GM19239 (cell line): ENCODE results near the gene ITGA11.
A peak's percentile ranks its signal among the peaks of the same experiment; 100 is the strongest.

Experiments
- DNase-seq: peaks from one replicate; pipeline ENCODE4 v3.0.0; 2011; ENCODE audit warnings: low spot score; ENCODE audit not compliant: insufficient read length
- FAIRE-seq: peaks from 2 replicates; lab custom pipeline; 2011; peaks lifted over from hg19 to GRCh38; lab: Jason Lieb, UNC

ITGA11 gene

DNA sequence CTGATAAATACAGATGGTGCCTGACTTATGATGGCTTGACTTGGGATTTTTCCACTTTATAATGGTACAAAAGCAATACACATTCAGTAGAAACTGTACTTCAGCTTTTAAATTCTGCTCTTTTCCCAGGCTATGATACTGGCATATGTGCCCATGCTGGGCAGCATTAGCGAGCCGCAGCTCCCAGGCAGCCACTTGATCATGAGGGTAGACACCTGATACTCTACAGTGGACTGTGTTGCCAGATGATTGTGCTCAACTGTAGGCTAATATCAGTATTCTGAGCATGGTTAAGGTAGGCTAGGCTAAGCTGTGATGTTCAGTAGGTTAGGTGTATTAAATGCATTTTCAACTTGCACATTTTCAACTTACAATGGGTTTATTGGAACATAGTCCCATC lies 172.1 kb downstream of the ITGA11 start:
- DNase-seq: no peak
- FAIRE-seq: no peak

- FAIRE-seq (no peak), DNase-seq (no peak)
Measured at GRCh38 chr15:68258692-68259091, 173.3 kb downstream of the ITGA11 start.

- FAIRE-seq: peak; percentile 77
- no peak for DNase-seq
Measured at GRCh38 chr15:68256675-68257450, 175.1 kb downstream of the ITGA11 start.

- DNase-seq (no peak), FAIRE-seq (peak; percentile 91)
Measured at GRCh38 chr15:68252925-68253534, 178.9 kb downstream of the ITGA11 start.

DNA sequence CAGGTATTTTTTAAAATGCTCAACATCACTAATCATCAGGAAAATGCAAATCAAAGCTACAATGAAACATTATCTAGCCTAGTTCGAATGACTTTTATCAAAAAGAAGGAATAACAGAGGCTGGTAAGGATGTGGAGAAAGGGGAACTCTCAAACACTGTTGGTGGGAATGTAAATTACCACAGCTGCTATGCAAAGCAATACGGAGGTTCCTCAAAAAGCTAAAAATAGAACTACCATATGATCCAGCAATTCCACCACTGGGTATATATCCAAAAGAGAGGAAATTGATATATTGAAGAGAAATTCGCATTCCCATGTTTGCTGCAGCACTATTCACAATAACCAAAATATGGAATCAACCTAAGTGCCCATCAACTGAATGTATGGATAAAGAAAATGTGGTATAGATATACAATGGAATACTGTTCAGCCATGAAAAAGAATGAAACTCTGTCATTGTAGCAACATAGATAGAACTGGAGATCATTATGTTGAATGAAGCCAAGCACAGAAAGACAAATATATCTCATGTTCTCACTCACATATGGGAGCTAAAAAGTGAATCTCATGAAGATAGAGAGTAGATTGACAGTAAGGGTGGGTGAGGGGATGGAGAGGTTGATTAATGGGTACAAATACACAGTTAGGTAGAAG lies 182.8 kb downstream of the ITGA11 start:
- FAIRE-seq (no peak), DNase-seq (no peak)
